Thyroid gland (tissue), 4 donors: Measurements from ENCODE around the gene SPART.

Experiments used
- POLR2A ChIP-seq, 2 donors: fragments of 450-650 bp; IDR thresholded peaks; one replicate each; pipeline ENCODE4 v1.6.1; 2017; ENCODE audit warnings: antibody characterized with exemption in 2 of 2, mild to moderate bottlenecking in 2 of 2, moderate library complexity in 1 of 2
- TF ChIP-seq, protein P1 (sequence below), 6 experiments: fragments of 200-600 bp in 3 of 6; fragments of 450-650 bp in 3 of 6; sonication (generic) in 3 of 6; IDR thresholded peaks; one replicate each; pipeline ENCODE4 v1.5.1; 2016 to 2019; ENCODE audit warnings: antibody characterized with exemption in 6 of 6, mild to moderate bottlenecking in 2 of 6, inconsistent platforms in 1 of 6, moderate library complexity in 1 of 6

DNA sequence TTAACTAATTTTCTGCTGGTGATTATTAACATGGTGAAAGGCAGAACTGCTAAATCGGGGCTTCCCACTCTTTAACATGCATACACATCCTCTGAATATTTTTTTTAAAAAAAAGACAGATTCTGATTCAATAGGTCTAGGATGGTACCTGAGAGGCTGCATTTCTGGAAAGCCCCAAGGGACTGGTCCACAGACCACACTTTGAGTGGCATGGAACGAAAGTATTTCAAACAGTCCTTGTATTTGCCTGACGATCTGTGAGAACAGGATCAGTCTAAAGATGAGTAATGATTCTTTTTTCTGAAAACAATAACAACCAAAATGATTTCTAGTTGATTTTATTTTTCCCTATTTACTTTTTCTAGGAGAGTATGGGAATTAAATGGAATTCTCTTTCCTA, 16.7 kb upstream of the SPART start:
- TF ChIP-seq POLR2A (IDR thresholded peaks at IDR 0.05): no peak
- TF ChIP-seq, protein P1, sequence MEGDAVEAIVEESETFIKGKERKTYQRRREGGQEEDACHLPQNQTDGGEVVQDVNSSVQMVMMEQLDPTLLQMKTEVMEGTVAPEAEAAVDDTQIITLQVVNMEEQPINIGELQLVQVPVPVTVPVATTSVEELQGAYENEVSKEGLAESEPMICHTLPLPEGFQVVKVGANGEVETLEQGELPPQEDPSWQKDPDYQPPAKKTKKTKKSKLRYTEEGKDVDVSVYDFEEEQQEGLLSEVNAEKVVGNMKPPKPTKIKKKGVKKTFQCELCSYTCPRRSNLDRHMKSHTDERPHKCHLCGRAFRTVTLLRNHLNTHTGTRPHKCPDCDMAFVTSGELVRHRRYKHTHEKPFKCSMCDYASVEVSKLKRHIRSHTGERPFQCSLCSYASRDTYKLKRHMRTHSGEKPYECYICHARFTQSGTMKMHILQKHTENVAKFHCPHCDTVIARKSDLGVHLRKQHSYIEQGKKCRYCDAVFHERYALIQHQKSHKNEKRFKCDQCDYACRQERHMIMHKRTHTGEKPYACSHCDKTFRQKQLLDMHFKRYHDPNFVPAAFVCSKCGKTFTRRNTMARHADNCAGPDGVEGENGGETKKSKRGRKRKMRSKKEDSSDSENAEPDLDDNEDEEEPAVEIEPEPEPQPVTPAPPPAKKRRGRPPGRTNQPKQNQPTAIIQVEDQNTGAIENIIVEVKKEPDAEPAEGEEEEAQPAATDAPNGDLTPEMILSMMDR (IDR thresholded peaks at IDR 0.05): no peak
